ENCODE results near the gene PHYKPL. TPM values are rescaled to one million over a fixed set of nuclear protein-coding genes. Genes with fewer than 3 reads are reported as not detected.

The PHYKPL gene
- total and polyA plus RNA-seq, 2 of the 8 experiments (the other 6 are each of a cell fraction or from before 2014, with no cell fraction given) = 25.1 to 32.1 TPM

- Histone ChIP-seq H3K18ac (ENCODE audit: extremely low read depth, low read length) (no peak overlapping the region), H2AK5ac (ENCODE audit: low read depth, low read length) (no peak overlapping the region), H3K4me3 (ENCODE audit: extremely low read depth in 1 of 4, insufficient read depth in 2 of 4, low read depth in 3 of 4, low read length in 4 of 4) (no peak overlapping the region), H3K23ac (ENCODE audit: insufficient read length) (no peak overlapping the region), H3K79me1 (ENCODE audit: low read depth, low read length) (no peaks in the 10 kb centered on the region; the same call in 1 of the 2 replicates), H4K5ac (ENCODE audit: insufficient read length, low read depth, low read length) (no peak overlapping the region), H3K23me2 (ENCODE audit: low read depth, low read length) (no peaks in the 10 kb centered on the region), H3K9ac (replicated peaks in 1 of 4; ENCODE audit: extremely low read depth in 1 of 4, low read depth in 3 of 4, low read length in 3 of 4) (no peak overlapping the region), H3K79me2 (ENCODE audit: control insufficient read depth in 1 of 2, insufficient read depth in 2 of 2, low read length in 2 of 2) (no peaks in the 10 kb centered on the region), H2AFZ (ENCODE audit: low read length) (no peak overlapping the region), H2BK12ac (ENCODE audit: low read depth, low read length) (no peak overlapping the region), H3K4me2 (ENCODE audit: insufficient read depth in 1 of 2, low read depth in 2 of 2, low read length in 2 of 2) (no peak overlapping the region), H3K4me1 (replicated peaks in 1 of 4; ENCODE audit: control insufficient read depth in 3 of 4, insufficient read depth in 4 of 4, low read length in 3 of 4) (peaks cover 0 to 10% (median 3%) of the 10 kb centered on the region in 4 experiments; a peak in 4 of 7 replicates), H3K4ac (replicated peaks; ENCODE audit: insufficient read length, low read depth, low read length) (no peak overlapping the region), H4K20me1 (replicated peaks in 1 of 2; ENCODE audit: control insufficient read depth in 1 of 2, insufficient read depth in 2 of 2, low read length in 2 of 2) (peaks cover 3 to 18% of the 10 kb centered on the region in 2 experiments), H3K9me3 (ENCODE audit: insufficient read depth in 2 of 2, low read depth in 1 of 2, low read length in 1 of 2) (no peaks in the 10 kb centered on the region), H3K14ac (ENCODE audit: insufficient read length) (no peak overlapping the region), H4K91ac (replicated peaks; ENCODE audit: insufficient read length, low read length) (no peak overlapping the region), H3K36me3 (ENCODE audit: control insufficient read depth in 2 of 4, insufficient read depth in 4 of 4, low read length in 3 of 4) (peaks cover 2 to 65% (median 15%) of the 10 kb centered on the region in 4 experiments), H2BK120ac (replicated peaks; ENCODE audit: low read depth, low read length) (no peak overlapping the region), H2BK15ac (ENCODE audit: low read length) (no peak overlapping the region), H4K8ac (ENCODE audit: extremely low read depth, insufficient read depth, low read length) (no peak overlapping the region), H3K27me3 (replicated peaks in 1 of 4; ENCODE audit: control insufficient read depth in 3 of 4, extremely low read depth in 1 of 4, insufficient read depth in 3 of 4, low read length in 3 of 4) (no peaks in the 10 kb centered on the region), H2BK5ac (ENCODE audit: low read depth, low read length) (no peak overlapping the region), H3K27ac (ENCODE audit: low read depth, low read length) (no peak overlapping the region), H3K56ac (replicated peaks; ENCODE audit: insufficient read length, low read depth, low read length) (no peak overlapping the region), H2BK20ac (ENCODE audit: low read length) (no peak overlapping the region)
- POLR2A ChIA-PET (ENCODE audit: partially characterized antibody) = interaction anchor here (1.7 to 31.3 kb wide), 5 partner anchors 8 to 34 kb away, joined by 5 to 985 read pairs (median 73); partner anchors contain the start of genes GMCL2, HNRNPAB and PHYKPL
- DNase-seq (ENCODE audit: low read depth in 1 of 2, low spot score in 2 of 2) = no peak
- CTCF ChIA-PET (ENCODE audit: partially characterized antibody) = no interaction called here
- WGBS, 2 experiments (ENCODE audit: extremely low coverage in 1 of 2, insufficient coverage in 1 of 2, insufficient read length in 1 of 2, insufficient replicate concordance in 2 of 2, low coverage in 1 of 2, low lambda C conversion rate in 2 of 2, missing lambda C conversion rate in 1 of 2) = 82% methylated on average over 5 of the region's 5 CpGs; no CpG with 5 or more reads in 1 of the 2 experiments
- no peak for TF ChIP-seq JUND (IDR thresholded peaks at IDR 0.05; ENCODE audit: low read length)
- peak in 1 of 2 experiments; percentile 51; a peak in 1 of 3 replicates for TF ChIP-seq POLR2A (IDR thresholded peaks at IDR 0.05; ENCODE audit: control extremely low read depth in 1 of 2, low read depth in 2 of 2, low read length in 2 of 2)
- FAIRE-seq = no peak
Measured at GRCh38 chr5:178218237-178218776, 14.3 kb downstream of the PHYKPL start.
